T47D (cell line): ENCODE data around the gene MRFAP1.
A peak's percentile ranks its signal among the peaks of the same experiment; 100 is the strongest.

Source experiments
- DNase-seq, 2 experiments: peaks; one replicate each; pipeline versions ENCODE4 v3.0.0 to v3.0.0-alpha.2; 2011 to 2012; ENCODE audit warnings: low read depth in 1 of 2, low spot score in 1 of 2
- JUND ChIP-seq: IDR thresholded peaks from 2 replicates; pipeline ENCODE4 v1.6.1; 2012; ENCODE audit warnings: low read depth
- in situ Hi-C: cut with HindIII; loops from 2 replicates; pipeline ENCODE4 v1.10.0; 2016; ENCODE audit warnings: low sequenced_read_pairs, low pct_unique_long_range_greater_than_20kb

The MRFAP1 gene

GRCh38 chr4:6640292-6641163 lies at the start of gene MRFAP1:
Gene MRFAP1 (plus strand): TSS chr4:6640685. CDS start chr4:6640863, 178 bp downstream.
- in situ Hi-C loops = no loop called here
- peak; percentile 85 to 97 for DNase-seq
- TF ChIP-seq JUND = no peak

DNA sequence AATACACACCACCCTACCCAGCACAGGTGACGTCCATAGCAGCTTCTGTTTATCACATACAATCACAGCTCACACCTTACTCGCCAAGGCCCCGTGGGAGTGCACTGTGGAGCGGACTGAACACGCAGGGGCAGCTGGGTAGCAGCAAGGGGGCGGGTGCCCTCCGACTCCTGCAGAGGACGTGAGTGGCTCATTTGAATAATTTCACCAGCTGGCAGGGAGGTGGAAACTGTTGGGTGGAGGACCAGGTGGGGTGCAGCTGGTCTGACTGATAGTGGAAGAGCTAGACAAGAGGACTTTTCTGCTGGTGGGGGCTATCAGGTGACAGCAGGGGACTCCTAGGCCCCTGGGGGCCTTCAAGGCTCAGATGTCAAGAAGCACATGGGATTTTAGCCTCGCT lies 49.2 kb upstream of the MRFAP1 start:
- DNase-seq = no peak
- in situ Hi-C loops = no loop called here
- no peak for TF ChIP-seq JUND

GRCh38 chr4:6591781-6592180 lies 48.7 kb upstream of the MRFAP1 start:
- in situ Hi-C loops = no loop called here
- TF ChIP-seq JUND = no peak
- peak in 1 of 2 experiments; percentile 27 for DNase-seq

- in situ Hi-C loops = no loop called here
- TF ChIP-seq JUND = no peak
- DNase-seq = no peak
Observed at GRCh38 chr4:6592804-6593563, 47.5 kb upstream of the MRFAP1 start.

- no peak for TF ChIP-seq JUND
- in situ Hi-C loops = no loop called here
- no peak for DNase-seq
Observed at GRCh38 chr4:6594341-6594740, 46.1 kb upstream of the MRFAP1 start.

DNA sequence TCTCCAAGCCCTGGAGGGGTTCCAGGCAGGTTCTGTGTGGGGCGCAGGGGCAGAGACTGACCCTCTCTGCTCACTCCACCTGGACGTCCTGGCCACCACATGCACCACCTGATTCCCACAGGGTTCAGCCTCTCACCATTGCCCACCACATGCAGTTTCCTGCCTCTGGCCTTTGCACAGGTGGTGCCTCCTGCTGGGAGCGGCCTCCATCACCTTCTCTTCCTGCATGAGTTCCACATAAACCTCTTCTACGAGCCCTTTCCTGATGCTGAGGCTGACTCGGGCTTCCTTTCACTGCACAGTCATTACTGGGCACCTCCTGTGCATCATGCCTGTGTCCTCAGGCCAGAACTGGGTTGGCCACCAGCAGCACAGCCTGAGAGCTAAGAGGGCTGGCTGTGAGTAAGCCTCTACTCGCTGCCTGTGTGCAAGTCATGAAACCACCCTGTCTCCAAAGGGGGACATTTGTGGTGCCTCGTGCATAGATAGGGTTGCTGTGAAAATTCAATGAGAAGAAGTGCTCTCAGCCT lies 45.6 kb upstream of the MRFAP1 start:
- in situ Hi-C loops = no loop called here
- TF ChIP-seq JUND = no peak
- DNase-seq = no peak

- DNase-seq = peak; percentile 41 to 90
- TF ChIP-seq JUND = no peak
- in situ Hi-C loops = no loop called here
Observed at GRCh38 chr4:6595897-6596537, 44.5 kb upstream of the MRFAP1 start.

DNA sequence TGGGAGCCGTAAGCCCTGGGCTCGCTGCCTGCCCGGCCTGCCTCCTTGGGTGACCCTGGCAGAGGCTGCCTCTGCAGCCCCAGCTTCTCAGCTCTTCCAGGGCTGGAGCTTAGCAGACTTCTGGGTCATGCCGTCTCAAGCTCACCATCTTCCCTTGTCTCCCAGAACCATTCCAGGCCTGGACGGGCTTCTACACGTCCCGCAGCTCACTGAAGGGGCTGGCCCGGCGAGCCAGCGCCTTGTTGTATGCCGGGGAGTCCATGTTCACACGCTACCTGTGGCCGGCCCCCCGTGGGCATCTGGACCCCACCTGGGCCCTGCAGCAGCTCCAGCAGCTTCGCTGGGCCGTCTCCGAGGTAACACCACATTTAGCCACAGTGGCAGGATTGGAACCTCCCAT lies 43.5 kb upstream of the MRFAP1 start:
- in situ Hi-C loops = no loop called here
- DNase-seq = no peak
- TF ChIP-seq JUND = no peak

DNA sequence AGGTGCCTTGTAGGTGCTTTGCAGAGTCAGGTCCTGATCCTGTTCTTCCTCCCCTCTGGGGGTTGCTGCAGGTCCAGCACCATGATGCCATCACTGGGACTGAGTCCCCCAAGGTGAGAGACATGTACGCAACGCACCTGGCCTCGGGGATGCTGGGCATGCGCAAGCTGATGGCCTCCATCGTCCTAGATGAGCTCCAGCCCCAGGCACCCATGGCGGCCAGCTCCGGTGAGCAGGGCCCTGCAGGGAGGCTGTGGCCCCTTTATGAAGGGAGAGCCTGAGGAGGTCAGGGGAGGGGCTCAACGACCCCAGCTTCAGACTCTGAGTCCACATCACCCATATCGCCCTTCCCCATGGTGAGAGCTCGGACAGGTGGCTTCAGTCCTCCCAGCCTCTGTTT lies 42.4 kb upstream of the MRFAP1 start:
- in situ Hi-C loops = no loop called here
- TF ChIP-seq JUND = no peak
- no peak for DNase-seq

DNA sequence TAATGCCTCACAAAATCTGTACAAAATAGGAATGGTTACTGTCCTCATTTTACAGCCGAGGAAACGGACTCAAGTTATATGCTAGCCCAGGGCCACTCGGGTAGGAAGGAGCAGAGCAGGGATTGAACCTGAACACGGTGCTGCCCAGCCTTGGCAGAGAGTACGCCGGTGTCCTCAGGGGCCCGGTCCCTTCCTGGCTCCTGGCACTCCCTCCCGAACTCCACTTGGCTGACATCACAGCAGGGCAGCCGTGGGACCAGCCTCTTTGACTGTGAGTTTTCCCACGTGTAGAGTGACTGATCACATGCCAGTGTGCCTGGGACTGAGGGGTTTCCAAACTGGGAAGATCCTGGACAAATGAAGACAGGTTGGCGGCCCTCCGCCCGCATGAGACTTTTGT lies 41.8 kb upstream of the MRFAP1 start:
- in situ Hi-C loops = no loop called here

GRCh38 chr4:6601661-6602250 lies 38.7 kb upstream of the MRFAP1 start:
- no peak for TF ChIP-seq JUND
- in situ Hi-C loops = no loop called here

More for the DNA sequence above, 41.8 kb upstream of the MRFAP1 start:
- no peak for TF ChIP-seq JUND
- DNase-seq = no peak

GRCh38 chr4:6602289-6602688 lies 38.2 kb upstream of the MRFAP1 start:
- in situ Hi-C loops = no loop called here
- no peak for DNase-seq
- TF ChIP-seq JUND = no peak

More at GRCh38 chr4:6601661-6602250, 38.7 kb upstream of the MRFAP1 start:
- DNase-seq = no peak
